Transverse colon (tissue), 4 donors: Measurements from ENCODE around the gene CNTNAP2. TPM values are rescaled to one million over a fixed set of nuclear protein-coding genes. Genes with fewer than 3 reads are reported as not detected.

Experiments used
- DNase-seq: peaks from one replicate; pipeline ENCODE4 v3.0.0-alpha.2; 2019
- H3K27ac ChIP-seq, 4 donors: fragments of 200-600 bp; sonication (generic); 2 replicates each; pipeline ENCODE4 v1.5.1; 2016 to 2018; ENCODE audit warnings: inconsistent platforms in 4 of 4
- H3K27me3 ChIP-seq: fragments of 200-600 bp; sonication (generic); 2 replicates; pipeline ENCODE4 v1.5.1; 2017; ENCODE audit warnings: inconsistent platforms
- H3K36me3 ChIP-seq, 4 donors: fragments of 200-600 bp; sonication (generic); 2 replicates each; pipeline ENCODE4 v1.5.1; 2017 to 2019; ENCODE audit warnings: inconsistent platforms in 4 of 4
- H3K4me1 ChIP-seq, 4 donors: fragments of 200-600 bp; sonication (generic); 2 replicates each; pipeline ENCODE4 v1.5.1; 2017 to 2020; ENCODE audit warnings: inconsistent platforms in 4 of 4
- H3K4me3 ChIP-seq, 4 donors: fragments of 200-600 bp; sonication (generic); 1 replicate in 1 of 4; 2 replicates in 3 of 4; pipeline versions ENCODE4 v1.5.1 to v1.6.1; 2017 to 2019; ENCODE audit warnings: inconsistent platforms in 4 of 4
- H3K9me3 ChIP-seq, 2 donors: fragments of 200-600 bp; sonication (generic); 2 replicates each; pipeline ENCODE4 v1.5.1; 2017 to 2019; ENCODE audit warnings: inconsistent platforms in 2 of 2
- EP300 ChIP-seq: sonication (generic); formaldehyde crosslinking; IDR thresholded peaks from one replicate; pipeline ENCODE4 v1.6.1; 2017; ENCODE audit warnings: antibody characterized with exemption, low read depth
- POLR2A ChIP-seq: fragments of 450-650 bp; IDR thresholded peaks from one replicate; pipeline ENCODE4 v1.6.1; 2016; ENCODE audit warnings: antibody characterized with exemption, mild to moderate bottlenecking, moderate library complexity
- POLR2AphosphoS5 ChIP-seq, 3 donors: sonication (generic); formaldehyde crosslinking; IDR thresholded peaks; one replicate each; pipeline ENCODE4 v1.6.1; 2016; ENCODE audit warnings: antibody characterized with exemption in 3 of 3
- WGBS, 2 donors: methylation state at CpG; one replicate each; pipeline ENCODE4 v1.1.5; 2018; ENCODE audit warnings: low coverage in 1 of 2; 5-methylcytosine and 5-hydroxymethylcytosine counted together
- in situ Hi-C, 4 donors: fragments of 200-750 bp; cut with MboI; loops; one replicate each; pipeline versions ENCODE4 v1.15.0 to v1.15.1; 2017; ENCODE audit warnings: low sequenced_read_pairs in 3 of 4, low pct_ligation_motif_present in 1 of 4, low pct_unique_long_range_greater_than_20kb in 1 of 4
- intact Hi-C: fragments of 100-400 bp; cut with DNase I; formaldehyde crosslinking; loops from one replicate; pipeline ENCODE4 v1.15.1; 2023; ENCODE audit warnings: low total_unique reads
- total RNA-seq, 4 donors: library from RNA; depleted of rRNA; stranded (reverse); fragments of >200 nt; gene quantifications; one replicate each; pipeline ENCODE4 v1.1.0, GENCODE V29; 2016
- TF ChIP-seq, protein P1 (sequence below), 5 experiments: fragments of 200-600 bp in 3 of 5; fragments of 450-650 bp in 2 of 5; sonication (generic) in 3 of 5; IDR thresholded peaks; 1 replicate in 2 of 5; 2 replicates in 3 of 5; pipeline ENCODE4 v1.5.1; 2016 to 2017; ENCODE audit warnings: antibody characterized with exemption in 5 of 5, inconsistent platforms in 3 of 5, mild to moderate bottlenecking in 2 of 5, moderate library complexity in 1 of 5

The CNTNAP2 gene
- 1 to 10 TPM in 3 of 4 donors, under 1 TPM in 1; 0.60 to 2.9 (median 2.4) TPM for total RNA-seq

DNA sequence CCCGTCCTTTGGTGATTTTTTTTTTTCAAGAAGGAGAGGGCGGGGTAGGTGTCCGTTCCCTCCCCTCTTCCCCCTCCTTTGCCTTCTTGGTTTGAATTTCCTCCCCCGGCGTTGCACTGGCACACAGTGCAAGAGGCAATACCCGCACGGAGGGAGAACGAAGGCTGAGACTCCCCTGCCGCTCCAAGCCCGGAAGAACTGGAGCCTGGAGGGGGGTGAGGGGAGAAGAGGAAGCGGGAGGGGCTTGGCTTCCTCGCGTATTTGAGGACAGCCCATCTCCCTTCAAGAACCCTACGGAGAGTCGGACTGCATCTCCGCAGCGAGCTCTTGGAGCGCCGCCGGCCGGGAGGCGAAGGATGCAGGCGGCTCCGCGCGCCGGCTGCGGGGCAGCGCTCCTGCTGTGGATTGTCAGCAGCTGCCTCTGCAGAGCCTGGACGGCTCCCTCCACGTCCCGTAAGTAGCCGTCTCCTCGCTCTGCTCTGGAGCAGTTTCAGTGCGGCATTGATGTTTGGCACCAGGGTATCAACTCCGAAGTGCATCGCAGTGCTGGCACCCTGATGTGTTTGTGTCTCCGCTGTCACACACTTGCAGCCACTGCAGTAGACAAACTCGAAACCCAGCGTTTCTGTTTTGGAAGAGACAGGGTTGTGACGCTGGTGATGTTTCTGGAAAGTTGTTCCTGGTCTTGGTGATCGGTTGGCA lies at the start of gene CNTNAP2:
Gene CNTNAP2 (plus strand): TSS at position 281 of the 702 bp plus-strand sequence. CDS start 76 bp downstream, at position 357.
- H3K36me3 ChIP-seq: no peaks in the 10 kb centered on the region
- H3K4me1 ChIP-seq: peaks cover 0 to 11% (median 4%) of the 10 kb centered on the region in 4 donors
- H3K27me3 ChIP-seq: peaks cover 45% of the 10 kb centered on the region
- TF ChIP-seq, protein P1, sequence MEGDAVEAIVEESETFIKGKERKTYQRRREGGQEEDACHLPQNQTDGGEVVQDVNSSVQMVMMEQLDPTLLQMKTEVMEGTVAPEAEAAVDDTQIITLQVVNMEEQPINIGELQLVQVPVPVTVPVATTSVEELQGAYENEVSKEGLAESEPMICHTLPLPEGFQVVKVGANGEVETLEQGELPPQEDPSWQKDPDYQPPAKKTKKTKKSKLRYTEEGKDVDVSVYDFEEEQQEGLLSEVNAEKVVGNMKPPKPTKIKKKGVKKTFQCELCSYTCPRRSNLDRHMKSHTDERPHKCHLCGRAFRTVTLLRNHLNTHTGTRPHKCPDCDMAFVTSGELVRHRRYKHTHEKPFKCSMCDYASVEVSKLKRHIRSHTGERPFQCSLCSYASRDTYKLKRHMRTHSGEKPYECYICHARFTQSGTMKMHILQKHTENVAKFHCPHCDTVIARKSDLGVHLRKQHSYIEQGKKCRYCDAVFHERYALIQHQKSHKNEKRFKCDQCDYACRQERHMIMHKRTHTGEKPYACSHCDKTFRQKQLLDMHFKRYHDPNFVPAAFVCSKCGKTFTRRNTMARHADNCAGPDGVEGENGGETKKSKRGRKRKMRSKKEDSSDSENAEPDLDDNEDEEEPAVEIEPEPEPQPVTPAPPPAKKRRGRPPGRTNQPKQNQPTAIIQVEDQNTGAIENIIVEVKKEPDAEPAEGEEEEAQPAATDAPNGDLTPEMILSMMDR (IDR thresholded peaks at IDR 0.05): no peak
- TF ChIP-seq POLR2AphosphoS5 (IDR thresholded peaks at IDR 0.05): no peak
- TF ChIP-seq EP300: no peak
- no peak for TF ChIP-seq POLR2A
- DNase-seq: no peak
- no peak within 1 kb of the TSS for H3K27ac ChIP-seq
- H3K9me3 ChIP-seq: no peaks in the 10 kb centered on the region
- in situ Hi-C loops: no loop called here
- peak within 1 kb of the TSS in 3 of 4 donors; percentile 19 to 47 (median 20) for H3K4me3 ChIP-seq
- intact Hi-C loops: no loop called here
- 8 to 13% methylated on average over 3 to 42 of the region's 42 CpGs for WGBS, 2 donors

DNA sequence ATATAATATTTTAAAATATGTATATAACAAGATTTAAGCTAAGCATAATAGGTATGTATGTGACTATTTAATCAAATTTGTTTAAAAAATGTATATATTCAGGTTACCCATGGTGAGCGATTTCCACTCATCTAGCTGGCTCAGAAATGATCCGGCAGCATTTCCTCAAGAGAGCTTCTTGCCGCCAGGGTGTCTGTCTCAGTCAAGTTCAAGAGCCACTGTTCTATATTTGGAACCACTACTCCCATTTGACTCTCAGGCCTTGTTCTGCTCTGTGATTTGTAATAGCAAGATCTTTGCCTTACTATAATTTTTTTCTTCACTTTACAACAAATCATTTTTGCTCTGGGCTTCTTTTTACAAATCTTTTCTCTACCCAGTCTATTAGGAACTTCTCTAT lies 48.7 kb upstream of the CNTNAP2 start:
- Histone ChIP-seq H3K4me1 (no peaks in the 10 kb centered on the region), H3K27ac (no peak overlapping the region), H3K36me3 (no peaks in the 10 kb centered on the region), H3K4me3 (no peak overlapping the region), H3K9me3 (no peaks in the 10 kb centered on the region), H3K27me3 (no peaks in the 10 kb centered on the region)
- TF ChIP-seq POLR2AphosphoS5 (IDR thresholded peaks at IDR 0.05) (no peak), POLR2A (no peak), EP300 (no peak)
- TF ChIP-seq, protein P1 (IDR thresholded peaks at IDR 0.05): no peak
- intact Hi-C loops (no loop called here), in situ Hi-C loops (no loop called here)
- 52 to 77% methylated on average over 3 of the region's 3 CpGs for WGBS, 2 donors
- no peak for DNase-seq

DNA sequence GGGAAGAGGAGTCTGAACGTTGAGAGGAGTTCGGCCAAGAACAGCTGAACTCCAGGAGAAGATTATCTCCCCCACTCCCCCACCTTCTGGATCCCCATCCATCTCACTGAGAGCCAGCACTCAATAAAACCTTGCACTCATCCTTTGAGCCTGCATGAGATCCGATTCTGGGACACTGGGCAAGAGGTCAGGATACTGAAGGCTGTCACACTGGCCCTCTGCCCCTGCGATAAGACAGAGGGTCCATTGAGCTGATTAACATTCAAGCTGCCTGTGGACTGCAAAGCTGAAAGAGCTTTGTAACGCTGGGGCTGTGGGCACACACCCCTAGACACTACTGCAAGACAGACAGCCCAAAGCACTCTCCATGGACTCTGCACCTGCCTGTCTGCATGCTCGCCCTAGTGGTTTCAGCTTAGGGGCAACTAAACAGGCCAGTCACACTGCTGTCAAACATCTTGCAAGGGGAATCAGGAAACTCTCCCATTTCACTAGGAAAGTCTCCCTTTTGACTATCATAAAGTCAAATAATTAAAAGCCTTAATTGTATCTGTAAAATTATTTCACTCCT lies 42.3 kb upstream of the CNTNAP2 start:
- H3K4me1 ChIP-seq: no peaks in the 10 kb centered on the region
- H3K4me3 ChIP-seq: no peak overlapping the region
- DNase-seq: no peak
- TF ChIP-seq, protein P1 (IDR thresholded peaks at IDR 0.05): no peak
- no peak for TF ChIP-seq EP300
- no peak for TF ChIP-seq POLR2AphosphoS5 (IDR thresholded peaks at IDR 0.05)
- no peak for TF ChIP-seq POLR2A
- intact Hi-C loops: no loop called here
- no peaks in the 10 kb centered on the region for H3K36me3 ChIP-seq
- no peak overlapping the region for H3K27ac ChIP-seq
- H3K9me3 ChIP-seq: no peaks in the 10 kb centered on the region
- in situ Hi-C loops: no loop called here
- 74 to 86% methylated on average over 2 to 6 of the region's 6 CpGs for WGBS, 2 donors
- no peaks in the 10 kb centered on the region for H3K27me3 ChIP-seq

DNA sequence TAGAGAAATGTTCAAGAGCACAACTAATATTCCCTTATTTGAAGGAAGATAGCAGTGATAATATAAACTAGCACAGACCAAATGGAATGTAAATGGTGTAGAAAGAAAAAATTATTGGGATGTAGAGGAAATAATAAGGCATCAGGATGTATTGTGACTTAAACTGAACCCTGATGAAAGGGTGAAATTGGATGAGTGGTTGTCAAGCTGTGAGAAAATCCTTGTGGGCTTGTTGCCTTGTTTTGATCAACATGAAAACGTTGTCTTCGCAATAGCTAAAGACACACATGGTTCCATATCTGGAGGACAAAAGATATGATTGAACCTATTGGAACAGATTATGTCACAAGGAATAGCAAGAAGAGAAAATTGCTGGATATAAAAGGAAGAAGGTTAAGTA lies 40.3 kb upstream of the CNTNAP2 start:
- Histone ChIP-seq H3K27ac (no peak overlapping the region), H3K27me3 (no peaks in the 10 kb centered on the region), H3K36me3 (no peaks in the 10 kb centered on the region), H3K9me3 (no peaks in the 10 kb centered on the region), H3K4me3 (no peak overlapping the region), H3K4me1 (no peaks in the 10 kb centered on the region)
- in situ Hi-C loops (loop anchor here (25.0 kb wide), 1 partner anchor 1039 kb away; no protein-coding TSS in a partner anchor), intact Hi-C loops (no loop called here)
- no peak for DNase-seq
- WGBS, 2 donors: 55 to 66% methylated on average over 2 of the region's 2 CpGs
- TF ChIP-seq POLR2AphosphoS5 (IDR thresholded peaks at IDR 0.05): no peak
- no peak for TF ChIP-seq POLR2A
- TF ChIP-seq EP300: no peak
- TF ChIP-seq, protein P1 (IDR thresholded peaks at IDR 0.05): no peak
